CD4-positive, alpha-beta T cell treated with Interleukin-17A for 1 hour (primary cell): ENCODE results near the gene WDFY2.
"Not testable (repeated sequence)": the region's sequence is repeated elsewhere in the genome, so short reads cannot be mapped to it uniquely, and the experiment has no call there.

ENCODE experiments used
- DNase-seq: peaks from one replicate; pipeline ENCODE4 v3.0.0-alpha.2; 2020

WDFY2 gene

DNA sequence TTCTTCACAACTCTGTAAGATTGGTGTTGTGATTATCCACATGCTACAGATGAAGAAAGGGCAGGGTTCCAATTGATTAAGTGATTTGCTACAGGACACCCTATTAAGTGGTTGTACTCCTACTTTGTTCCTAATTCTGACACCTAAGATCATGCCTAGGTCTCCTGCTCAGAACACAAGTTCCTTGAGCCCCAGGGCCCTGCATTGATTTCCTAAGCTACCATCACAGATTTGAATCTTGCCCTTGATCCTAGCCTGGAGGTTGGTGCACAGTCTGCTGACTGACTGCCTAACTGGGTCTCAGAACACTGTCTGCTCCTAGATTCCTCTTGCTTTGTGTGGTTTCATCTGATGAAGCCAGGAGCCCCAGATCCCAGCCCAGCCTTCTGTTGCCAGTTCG, 19.6 kb upstream of the WDFY2 start:
- DNase-seq = no peak

DNA sequence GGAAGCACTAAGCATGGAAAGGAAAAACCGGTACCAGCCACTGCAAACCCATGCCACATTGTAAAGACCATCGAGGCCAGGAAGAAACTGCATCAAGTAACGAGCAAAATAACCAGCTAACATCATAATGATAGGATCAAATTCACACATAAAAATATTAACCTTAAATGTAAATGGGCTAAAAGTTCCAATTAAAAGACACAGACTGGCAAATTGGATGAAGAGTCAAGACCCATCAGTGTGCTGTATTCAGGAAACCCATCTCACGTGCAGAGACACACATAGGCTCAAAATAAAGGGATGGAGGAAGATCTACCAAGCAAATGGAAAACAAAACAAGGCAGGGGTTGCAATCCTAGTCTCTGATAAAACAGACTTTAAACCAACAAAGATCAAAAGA, 15.3 kb upstream of the WDFY2 start:
- not testable (repeated sequence) for DNase-seq

DNA sequence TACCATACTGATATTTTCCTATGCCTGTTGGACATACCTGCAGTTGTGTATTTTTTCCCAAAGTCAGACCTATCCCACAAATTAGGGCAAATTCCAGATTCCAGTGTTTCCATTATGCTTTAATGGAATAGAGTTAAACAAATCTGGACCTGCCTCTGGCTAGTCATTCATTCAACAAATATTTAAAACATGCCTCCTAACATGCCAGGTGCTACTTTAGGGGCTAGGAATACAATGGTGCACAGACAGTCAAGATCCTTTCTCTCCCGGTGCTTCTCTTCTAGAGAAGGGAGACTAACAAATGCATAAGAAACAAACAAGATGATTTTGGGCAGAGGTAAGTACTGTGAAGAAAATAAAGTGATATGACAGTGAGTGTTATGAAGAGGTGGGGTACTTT, 7.5 kb upstream of the WDFY2 start:
- no peak for DNase-seq

DNA sequence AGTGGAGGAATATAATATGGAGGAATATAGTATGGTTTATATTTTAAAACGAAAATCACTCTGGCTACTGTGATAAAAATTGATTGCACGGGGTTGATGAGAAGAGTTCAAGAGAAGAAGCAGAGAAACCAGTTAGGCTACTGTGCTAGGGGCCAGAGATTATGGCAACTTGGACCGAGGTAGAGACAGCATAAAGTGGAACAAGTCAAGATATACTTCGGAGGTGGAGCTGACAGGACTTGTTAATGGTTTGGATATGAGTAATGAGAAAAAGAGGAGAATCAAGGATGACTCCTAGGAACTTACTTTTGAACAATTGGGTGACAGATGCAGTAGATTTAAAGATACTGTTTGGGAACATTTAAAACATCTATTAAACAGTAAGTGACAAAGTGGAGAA, 6.6 kb upstream of the WDFY2 start:
- no peak for DNase-seq

DNA sequence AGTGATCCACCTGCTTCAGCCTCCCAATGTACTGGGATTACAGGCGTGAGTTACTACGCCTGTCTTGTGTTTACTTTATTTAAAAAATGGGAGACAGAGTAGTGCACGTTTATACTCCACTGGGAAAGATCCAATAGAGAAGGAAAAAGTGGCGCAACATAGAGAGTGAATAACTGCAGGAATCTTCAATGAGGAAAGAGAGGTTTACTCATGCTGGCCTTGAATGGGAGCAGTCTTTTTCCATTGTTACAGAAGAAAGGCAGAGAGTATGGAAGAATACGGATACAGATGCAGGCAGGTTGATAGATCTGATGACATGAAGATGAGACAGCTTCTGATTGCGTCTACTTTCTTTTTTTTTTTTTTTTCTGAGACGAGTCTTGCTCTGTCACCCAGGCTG, 4.6 kb upstream of the WDFY2 start:
- no peak for DNase-seq

DNA sequence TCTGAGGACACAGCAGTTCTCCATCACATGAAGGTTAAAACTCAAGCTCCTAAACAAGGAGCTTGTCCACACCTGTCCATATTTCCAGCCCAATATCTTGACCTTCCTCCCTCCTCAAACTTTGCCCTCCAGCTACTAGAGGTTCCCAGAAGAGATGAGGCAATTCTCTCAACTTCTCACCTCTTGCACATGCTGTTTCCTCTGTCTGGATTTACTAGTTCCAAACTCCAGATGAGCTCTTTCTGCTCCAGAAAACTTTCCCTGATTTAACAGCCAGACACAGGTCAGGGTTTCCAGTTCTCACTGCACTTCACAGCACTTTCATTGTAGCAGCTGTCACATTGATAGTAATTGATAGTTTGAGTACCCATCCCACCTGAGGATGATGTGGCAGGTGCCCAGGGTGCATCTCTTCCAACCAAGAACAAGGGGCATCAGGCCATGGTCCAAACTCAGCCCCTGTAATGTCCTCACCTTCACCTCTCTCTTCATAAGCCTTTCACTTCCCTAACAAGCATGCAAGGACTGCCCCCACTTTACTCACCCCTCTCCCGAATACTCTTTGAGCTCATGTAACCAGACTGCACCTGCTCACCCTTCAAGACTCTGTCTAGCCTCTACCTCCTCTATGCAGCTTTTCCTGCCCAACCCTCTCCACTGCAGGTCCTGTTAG, 3.0 kb upstream of the WDFY2 start:
- no peak for DNase-seq

DNA sequence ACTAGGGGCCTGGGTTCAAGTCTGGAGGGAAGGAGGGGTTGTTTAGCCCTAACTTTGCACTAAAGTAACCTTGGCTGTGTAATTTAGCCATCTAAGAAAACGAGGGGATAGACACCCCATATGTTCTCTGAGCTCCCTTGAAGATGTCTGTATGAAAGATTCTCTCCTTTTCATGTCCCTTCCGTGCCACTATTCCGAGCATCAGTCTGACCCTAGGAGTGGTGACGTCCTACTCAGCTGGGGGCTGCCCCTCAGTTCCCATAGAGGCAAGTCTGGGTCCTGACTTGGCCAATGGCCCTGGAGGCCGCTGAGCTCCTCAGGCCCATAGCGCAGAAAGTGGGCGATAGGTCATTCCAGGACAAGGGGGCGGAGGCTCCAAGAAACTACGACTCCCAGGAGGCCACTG, 790 bp upstream of the WDFY2 start:
- DNase-seq = no peak

DNA sequence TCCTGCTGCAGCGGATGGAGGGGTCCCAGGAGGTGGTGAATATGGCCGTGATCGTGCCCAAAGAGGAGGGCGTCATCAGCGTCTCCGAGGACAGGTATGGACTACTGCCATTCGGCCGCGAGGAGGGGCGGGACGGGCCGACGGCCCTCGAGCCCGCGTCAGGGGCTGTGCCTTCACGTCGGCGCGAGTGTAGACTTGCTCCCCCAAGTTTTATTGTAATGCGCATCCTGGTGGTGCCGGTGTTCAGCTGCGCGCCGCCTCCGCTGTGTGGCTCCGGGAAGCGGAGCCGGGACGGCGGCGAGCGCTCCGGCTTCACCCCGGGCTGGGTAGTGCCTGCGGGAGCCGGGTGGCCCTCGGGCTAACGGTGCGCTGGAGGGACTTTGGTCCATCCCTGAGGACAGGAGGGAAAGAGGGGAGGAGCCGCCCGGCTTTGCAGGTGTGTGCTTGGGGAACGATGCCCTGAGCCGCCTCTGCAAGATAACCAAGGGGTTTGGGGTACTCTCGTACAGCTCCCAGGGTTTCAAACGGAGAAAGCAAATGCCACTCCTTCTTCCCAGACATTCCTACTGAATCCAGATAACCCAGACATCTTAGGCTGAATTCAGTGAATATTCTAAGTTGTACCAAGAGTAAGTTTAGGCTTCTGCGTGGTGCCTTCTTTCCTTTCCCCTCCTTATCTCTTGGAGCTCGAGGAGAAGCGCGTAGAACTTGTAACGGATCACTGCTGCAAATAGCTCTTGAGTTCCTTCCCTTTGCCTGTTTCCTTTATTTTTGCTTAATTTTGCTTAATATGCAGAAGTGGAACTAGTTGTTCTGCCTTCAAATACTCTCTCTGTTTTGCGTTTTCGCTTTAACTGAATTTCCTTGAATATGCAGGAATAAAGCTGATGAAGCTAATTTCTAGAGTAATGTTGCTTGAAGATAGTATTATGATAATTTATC, 740 bp downstream of the WDFY2 start:
- DNase-seq = peak; percentile 79

DNA sequence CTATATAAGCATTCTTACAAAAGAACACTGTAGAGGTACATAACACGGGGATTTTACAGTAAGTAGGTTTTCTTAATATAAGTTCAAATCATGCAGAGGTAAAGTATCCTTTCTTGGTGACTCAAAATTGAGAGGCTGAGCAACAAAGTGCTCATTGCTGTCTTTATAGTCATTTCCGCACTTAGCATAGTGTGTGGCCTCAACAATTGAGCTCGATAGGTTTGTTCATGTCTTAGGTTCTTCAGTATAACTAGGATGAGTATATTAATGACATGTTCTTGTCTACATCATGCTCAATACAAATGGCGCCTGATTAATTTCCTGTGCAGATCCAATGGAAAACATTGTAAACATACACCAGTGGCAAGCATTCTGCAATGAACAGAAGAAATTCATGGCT, 1.4 kb downstream of the WDFY2 start:
- no peak for DNase-seq

DNA sequence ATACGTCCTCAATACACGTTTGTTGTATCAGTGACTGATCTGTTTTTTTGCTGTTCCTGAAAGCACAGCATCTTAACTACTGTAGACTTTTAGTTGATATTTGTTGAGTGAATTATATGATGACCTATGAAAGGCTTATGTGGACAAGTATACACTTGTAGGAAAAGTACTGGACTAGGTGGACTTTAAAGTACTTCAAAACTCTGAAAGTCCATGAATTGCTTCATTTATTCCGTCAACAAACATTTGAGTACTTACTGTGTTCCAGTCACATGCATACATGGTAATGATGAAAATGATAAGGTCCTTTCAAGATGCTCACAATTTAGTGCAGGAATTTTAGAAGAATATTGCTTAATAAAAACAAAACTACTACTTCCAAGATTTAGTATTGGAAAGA, 3.1 kb downstream of the WDFY2 start:
- no peak for DNase-seq

DNA sequence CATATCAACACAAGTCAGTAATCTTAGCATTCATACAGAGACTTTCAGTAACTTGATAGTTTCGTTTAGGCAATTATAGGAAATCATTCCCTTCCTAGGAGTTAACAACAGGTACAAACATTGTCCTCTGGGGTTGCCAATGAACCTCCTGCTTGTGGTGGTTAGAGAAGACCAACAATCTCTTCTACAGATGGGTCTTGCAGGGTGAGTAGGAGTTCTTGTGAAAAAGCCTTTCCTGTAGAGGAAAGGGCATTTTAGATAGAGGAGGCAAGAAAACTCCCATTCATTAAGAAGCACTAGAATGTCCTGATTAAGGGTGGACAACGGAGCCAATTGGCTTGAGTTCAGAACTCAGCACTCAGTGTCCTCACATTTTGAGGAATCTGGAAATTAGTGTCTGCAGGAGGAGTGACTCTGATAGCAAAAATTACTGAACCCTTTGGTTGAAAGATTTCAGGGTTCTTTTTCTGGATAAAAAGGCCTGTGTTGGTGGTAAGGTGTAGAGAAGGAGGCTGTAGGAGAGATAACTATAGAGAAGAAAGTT, 4.2 kb downstream of the WDFY2 start:
- no peak for DNase-seq

DNA sequence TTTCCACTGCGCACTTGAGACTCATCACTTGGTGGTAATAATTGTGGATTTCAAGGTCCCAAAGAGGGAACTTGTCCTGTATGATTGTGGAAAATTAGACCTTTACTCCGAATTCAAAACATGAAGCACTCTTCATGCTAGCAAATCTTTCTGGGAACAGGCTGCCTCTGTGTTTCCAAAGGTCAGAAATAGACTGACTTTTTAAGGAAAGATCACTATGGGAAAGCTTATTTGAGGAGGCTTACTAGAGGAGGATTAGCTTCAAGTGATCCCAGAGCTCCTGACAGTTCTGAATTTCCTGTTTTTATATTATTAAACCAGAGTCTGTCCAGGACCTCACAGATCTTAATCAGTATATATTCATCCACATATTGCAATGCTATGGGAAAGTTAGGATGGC, 5.5 kb downstream of the WDFY2 start:
- no peak for DNase-seq

DNA sequence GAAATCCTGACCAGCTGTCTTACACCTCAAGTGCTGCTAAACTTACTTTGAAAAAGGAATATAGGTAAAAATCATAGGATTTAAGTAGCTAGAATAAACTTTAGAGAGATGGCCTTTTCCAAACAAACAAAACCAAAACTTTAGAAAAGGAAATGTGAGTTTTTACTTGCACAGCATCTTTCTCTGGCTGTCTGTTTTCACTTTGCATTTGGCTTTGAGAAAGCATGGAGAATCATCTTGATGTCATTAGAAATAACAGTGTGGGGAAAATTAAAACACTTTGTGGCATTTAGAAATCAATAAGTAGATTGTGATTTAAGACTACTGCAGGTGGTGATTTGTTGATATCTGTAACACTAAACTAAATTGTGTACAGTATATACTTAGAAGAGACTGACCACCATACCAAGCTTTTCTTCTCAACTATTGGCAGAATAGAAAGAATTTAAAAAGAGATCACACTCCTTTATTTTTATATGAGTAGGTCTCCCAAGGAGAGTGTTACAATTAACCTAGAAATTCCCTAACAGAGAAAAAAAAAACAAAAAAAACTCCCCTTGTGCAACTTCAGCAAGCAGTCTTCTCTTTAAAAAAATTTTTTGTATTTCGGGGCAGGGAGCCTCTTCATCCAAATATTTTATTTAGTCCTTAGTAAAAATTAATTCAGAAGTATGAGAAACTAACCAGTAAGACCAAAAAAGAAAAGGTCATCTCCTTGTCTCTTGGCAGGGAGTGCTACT, 6.1 kb downstream of the WDFY2 start:
- no peak for DNase-seq

DNA sequence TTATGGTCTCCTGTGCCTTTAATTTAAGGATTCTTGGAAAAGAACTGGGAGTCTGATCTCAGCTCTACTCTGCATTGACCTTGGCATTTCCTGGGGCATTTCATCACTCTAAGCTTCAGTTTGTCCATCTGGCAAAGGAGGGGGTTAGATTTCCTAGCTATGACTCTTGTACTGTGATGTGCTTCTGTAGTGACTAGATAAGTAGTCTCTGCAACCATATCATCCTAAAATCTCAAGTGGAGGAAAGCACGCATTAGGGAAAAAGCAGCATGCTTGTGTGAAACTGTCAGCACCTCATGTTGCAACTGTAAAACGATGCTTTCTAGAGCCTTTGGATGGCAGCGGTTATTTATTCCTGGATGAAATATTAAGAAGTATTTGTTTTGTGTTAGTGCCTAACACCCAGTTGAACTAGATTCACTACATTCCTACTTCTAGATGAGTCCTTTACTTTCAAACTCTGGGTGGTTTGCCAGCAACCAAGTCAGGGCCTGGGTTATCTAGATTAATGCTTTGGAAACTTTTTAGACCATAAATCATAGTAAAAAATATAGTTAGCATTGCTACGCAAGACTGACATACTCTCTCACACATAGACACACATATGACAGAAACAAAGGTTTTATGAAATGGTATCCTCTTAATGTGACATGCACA, 6.8 kb downstream of the WDFY2 start:
- DNase-seq = no peak

DNA sequence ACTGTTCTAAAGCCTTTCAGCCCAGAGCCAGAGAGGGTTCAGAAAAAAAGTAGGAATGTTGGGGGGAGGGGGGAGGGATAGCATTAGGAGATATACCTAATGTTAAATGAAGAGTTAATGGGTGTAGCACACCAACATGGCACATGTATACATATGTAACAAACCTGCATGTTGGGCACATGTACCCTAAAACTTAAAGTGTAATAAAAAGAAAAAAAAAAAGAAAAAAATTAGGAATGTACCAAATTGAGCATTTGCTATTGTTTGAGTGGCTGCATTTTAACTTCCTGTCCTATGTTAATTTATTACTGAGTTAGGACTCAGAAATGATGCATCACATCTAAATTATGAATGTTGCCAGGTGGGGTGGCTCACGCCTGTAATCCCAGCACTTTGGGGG, 7.7 kb downstream of the WDFY2 start:
- DNase-seq = not testable (repeated sequence)

DNA sequence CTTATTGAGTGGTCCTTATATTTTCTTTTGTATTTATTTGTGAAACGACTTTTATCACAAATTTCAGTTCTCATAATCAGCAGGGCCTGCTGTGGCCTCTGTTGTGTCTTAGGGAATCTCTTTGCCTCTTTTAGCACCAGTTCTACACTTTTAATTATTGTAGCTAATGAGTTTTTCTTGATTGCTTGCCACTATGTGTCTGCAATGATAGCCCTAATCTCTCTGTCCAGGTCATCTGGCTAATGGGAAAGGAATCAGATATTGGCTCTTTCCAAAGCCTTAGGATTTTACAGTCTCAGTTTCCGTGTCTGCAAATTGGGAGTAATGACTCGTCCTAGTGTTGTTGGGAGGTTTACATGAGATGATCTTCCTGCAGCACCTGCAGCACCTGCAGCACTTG, 10.2 kb downstream of the WDFY2 start:
- DNase-seq = no peak

DNA sequence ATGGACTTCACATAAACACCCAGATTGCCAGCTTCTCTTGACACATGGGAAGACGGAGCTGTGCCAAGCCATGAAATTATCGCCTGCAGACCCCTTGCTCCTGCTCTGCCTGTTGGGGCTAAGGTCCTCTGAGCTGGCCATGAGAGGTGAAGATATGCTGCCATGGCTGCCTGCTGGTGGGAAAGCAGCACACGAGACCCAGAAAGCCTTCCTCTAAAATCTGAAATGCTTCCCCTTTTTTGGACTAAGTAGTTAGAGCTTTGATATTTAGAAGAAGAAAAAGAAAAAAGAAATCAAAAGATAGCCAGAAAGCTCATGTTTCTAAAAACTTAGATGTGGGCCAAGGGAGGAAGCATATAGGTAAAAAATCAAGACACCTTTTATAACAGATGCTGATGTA, 11.2 kb downstream of the WDFY2 start:
- no peak for DNase-seq

DNA sequence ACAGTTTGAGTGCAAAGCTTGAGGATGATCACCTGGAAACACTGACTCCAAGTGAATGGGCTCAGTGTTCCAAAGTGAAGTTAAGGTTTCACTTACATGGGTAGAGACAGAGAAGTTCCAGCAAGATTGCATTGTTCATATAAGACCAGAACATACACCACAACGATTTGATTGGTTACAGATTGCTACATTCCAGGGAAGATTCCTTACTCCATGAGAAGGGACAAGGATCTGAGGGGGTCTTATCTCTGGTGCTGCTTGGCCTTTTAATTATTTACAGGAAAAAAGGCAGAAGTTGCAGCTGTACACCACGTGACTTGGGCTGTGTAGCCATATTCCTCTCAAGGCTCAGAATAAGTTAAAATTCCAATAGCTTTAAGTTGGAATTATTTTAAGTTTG, 12.3 kb downstream of the WDFY2 start:
- DNase-seq = no peak

DNA sequence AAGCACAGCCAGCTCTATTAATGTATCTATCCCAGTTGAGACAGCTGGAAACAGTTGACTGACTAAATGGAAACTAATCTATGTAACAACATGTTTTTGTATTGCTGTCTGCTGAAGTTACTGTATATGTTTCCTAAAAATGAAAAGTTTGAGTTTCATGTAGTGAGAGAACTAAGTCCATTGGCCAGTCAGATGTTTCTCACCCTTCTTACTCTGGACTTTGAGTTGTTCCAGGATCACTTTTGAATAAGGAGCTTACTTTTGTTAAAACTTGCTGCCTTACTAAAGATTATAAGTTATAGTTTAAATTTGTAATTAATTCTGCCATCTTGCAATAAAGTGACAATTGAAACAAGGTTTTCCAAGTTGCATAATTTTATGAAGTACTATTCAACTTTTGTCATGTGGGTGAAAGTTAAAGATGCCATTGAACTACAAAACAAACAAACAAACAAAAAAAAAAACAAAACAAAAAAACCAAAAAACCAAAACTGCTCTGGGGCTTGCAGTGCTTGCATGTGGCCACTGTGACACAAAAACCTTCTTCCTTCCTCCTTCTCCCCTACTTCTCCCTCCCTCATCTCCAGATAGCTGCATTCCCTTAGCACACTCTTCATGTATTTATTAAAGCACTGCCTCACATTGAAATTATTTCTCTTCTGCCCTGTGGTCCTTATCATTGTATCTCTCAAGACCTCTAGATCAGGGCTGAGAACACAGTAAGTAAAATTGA, 15.3 kb downstream of the WDFY2 start:
- DNase-seq = no peak

DNA sequence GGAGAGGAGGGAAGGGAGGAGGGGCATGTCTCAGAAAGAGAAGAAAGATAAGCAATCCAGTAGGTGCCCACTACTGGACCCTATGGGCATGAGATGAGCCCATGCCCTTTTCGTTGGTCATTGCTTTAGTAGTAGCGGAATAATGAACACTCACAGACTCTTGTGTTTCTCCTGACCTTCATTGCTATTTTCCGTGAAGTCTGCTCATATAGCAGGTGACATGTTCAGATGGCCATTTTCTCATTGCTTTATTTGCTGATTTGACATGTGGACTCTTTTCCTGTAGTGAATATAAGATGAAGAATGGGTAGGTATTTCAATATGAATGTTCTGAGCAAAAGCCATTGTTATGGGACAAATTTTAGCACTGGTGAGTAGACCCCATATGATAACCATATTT, 16.4 kb downstream of the WDFY2 start:
- no peak for DNase-seq

DNA sequence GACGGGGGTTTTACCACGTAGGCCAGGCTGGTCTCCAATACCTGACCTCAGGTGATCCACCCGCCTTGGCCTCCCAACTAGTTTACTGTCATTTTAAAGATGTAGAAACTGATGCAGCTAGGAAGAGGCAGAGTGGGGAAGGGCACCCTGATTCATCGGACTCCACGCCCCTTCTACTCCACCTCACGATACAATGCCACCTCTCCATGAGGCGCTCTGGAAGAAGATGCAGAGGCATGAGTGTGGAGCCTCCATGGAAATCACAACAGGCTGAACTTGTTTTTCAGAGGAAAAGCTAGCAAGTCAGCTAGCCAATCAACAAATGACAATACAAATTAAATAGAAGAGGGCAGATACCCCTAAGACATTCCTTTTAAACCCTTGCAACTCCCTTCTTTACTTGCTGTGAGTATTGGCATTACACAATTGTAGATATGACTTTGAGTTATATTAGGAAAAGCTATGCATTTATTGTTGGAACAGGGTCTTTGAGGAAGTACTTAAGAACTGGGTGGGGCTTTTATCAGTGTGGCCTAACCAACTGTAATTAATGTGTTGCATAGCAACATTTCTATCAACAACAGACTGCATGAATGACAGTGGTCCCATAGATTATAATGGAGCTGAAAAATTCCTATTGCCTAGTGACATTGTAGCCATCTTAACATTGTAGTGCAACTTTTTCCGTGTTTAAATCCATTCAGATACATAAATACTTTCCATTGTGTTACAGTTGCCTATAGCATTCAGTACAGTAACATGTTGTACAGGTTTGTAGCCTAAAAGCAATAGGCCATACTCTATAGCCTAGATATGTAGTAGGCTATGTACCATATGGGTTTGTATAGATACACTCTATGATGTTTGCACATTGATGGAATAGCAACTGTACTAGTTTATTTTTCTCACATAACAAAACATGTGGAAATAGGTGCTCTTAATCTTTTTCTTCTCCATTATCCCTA, 17.6 kb downstream of the WDFY2 start:
- no peak for DNase-seq
